H1 (cell line): ENCODE measurements around the gene NECTIN1. TPM values are rescaled to one million over a fixed set of nuclear protein-coding genes. Genes with fewer than 3 reads are reported as not detected.

Source experiments
- CHD7 ChIP-seq: fragments of 300-600 bp; sonication (generic); IDR thresholded peaks from 2 replicates; pipeline ENCODE4 v1.7.1; 2012; ENCODE audit warnings: low read length, moderate library complexity, mild to moderate bottlenecking, inconsistent platforms; ENCODE audit not compliant: insufficient replicate concordance
- PHF8 ChIP-seq: fragments of 200-600 bp; sonication (generic); conservative IDR thresholded peaks from 2 replicates; pipeline ENCODE4 v1.7.1; 2012; ENCODE audit warnings: low read depth, mild to moderate bottlenecking, inconsistent platforms, low read length, moderate library complexity
- TBP ChIP-seq: IDR thresholded peaks from 2 replicates; pipeline ENCODE4 v1.6.1; 2011; ENCODE audit warnings: low read depth, low read length, improper control_type of control experiment
- USF2 ChIP-seq: IDR thresholded peaks from 2 replicates; pipeline ENCODE4 v1.6.1; 2011; ENCODE audit warnings: low read length, improper control_type of control experiment
- polyA plus RNA-seq, 7 experiments: library from polyadenylated mRNA; depleted of rRNA in 3 of 7; stranded (reverse) in 5 of 7; unstranded in 2 of 7; fragments of >200 nt in 5 of 7; fragments of 200-250 nt in 2 of 7; gene quantifications; 1 replicate in 5 of 7; 2 replicates in 1 of 7; 4 replicates in 1 of 7; pipeline versions ENCODE4 v1.2.1 to v1.2.3, GENCODE V29; 2011 to 2013; ENCODE audit warnings: missing spikeins in 2 of 7, mixed read lengths in 2 of 7
- total RNA-seq: library from RNA; stranded (reverse); fragmentation: NEBNext Ultra II Directional; extraction: Animal tissue kit (Norgen Biotek cat#: 25700); gene quantifications from 2 replicates; pipeline ENCODE4 v1.2.1, GENCODE V29; 2021
- TF ChIP-seq, protein P1 (sequence below): IDR thresholded peaks from 2 replicates; pipeline ENCODE4 v1.6.1; 2011; ENCODE audit warnings: low read depth, mild to moderate bottlenecking, low read length; ENCODE audit not compliant: insufficient read depth

The NECTIN1 gene
- total and polyA plus RNA-seq, 2 of the 8 experiments (the other 6 are each of a cell fraction or from before 2014, with no cell fraction given) = 43.2 to 97.7 TPM

- no peak for TF ChIP-seq CHD7
- TF ChIP-seq, protein P1, sequence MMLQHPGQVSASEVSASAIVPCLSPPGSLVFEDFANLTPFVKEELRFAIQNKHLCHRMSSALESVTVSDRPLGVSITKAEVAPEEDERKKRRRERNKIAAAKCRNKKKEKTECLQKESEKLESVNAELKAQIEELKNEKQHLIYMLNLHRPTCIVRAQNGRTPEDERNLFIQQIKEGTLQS = no peak
- TF ChIP-seq PHF8 = no peak
- no peak for TF ChIP-seq TBP
- no peak for TF ChIP-seq USF2
- TF ChIP-seq, all 59 proteins: peak for 0
These were observed 28.3 kb downstream of the NECTIN1 start (continued) for GRCh38 chr11:119700536-119701346.
